K562 (cell line): ENCODE measurements around the gene ASPHD2. TPM values are rescaled to one million over a fixed set of nuclear protein-coding genes. Genes with fewer than 3 reads are reported as not detected.

Experiments used
- ATAC-seq: fragments of 200-7000 bp; cut with Tn5 transposase; 3 replicates; pipeline ENCODE4 v1.9.1; 2020; ENCODE audit warnings: moderate library complexity
- BruUV-seq: library from RNA; stranded (reverse); fragments of 400-500 nt; replicated peaks from 2 replicates; lab custom pipeline; 2021; lab: Mats Ljungman, UMichigan
- CTCF ChIA-PET: fragments of 300-600 bp; formaldehyde crosslinking; extraction: SDS; loops from one replicate; lab custom pipeline; 2021; ENCODE audit warnings: low intra/inter-chr PET ratio; lab: Yijun Ruan, JAX
- POLR2A ChIA-PET: fragments of 300-600, 350-650 bp; sonication (Branson Sonifier 250); formaldehyde crosslinking; extraction: SDS; loops from one replicate; lab custom pipeline; 2021; ENCODE audit warnings: antibody characterized with exemption, inconsistent platforms; lab: Yijun Ruan, JAX
- DNase-seq, 4 experiments: peaks; one replicate each; pipeline versions ENCODE4 v3.0.0 to v3.0.0-alpha.2; 2011 to 2018; ENCODE audit warnings: low spot score in 3 of 4, mixed read lengths in 3 of 4; ENCODE audit errors: extremely low read depth in 1 of 4
- FAIRE-seq: peaks from 2 replicates; lab custom pipeline; 2011; peaks lifted over from hg19 to GRCh38; lab: Jason Lieb, UNC
- H2AFZ ChIP-seq: 2 replicates; pipeline ENCODE4 v1.6.0; 2011; ENCODE audit warnings: low read depth, low read length, control low read depth, inconsistent platforms
- H3K27ac ChIP-seq: fragments of 200-600 bp; 3 replicates; pipeline ENCODE4 v1.8.0; 2011; ENCODE audit warnings: low read depth, mild to moderate bottlenecking, control low read depth, inconsistent platforms, low read length, moderate library complexity, mixed read lengths; ENCODE audit errors: extremely low read depth
- H3K27me3 ChIP-seq, 2 experiments: fragments of 300-600 bp in 1 of 2; 2 replicates in 1 of 2; 3 replicates in 1 of 2; pipeline versions ENCODE4 v1.6.0 to v1.8.0; 2011; ENCODE audit warnings: inconsistent platforms in 2 of 2, low read length in 2 of 2, mild to moderate bottlenecking in 1 of 2, mixed read lengths in 1 of 2, moderate library complexity in 1 of 2; ENCODE audit not compliant: control insufficient read depth in 2 of 2, insufficient read depth in 2 of 2
- H3K36me3 ChIP-seq: fragments of 300-600 bp; 3 replicates; pipeline ENCODE4 v1.8.0; 2011; ENCODE audit warnings: mild to moderate bottlenecking, low read length, inconsistent platforms; ENCODE audit not compliant: control insufficient read depth, insufficient read depth
- H3K4me1 ChIP-seq, 2 experiments: fragments of 200-600 bp in 1 of 2; replicated peaks in 1 of 2; 2 replicates in 1 of 2; 3 replicates in 1 of 2; pipeline versions ENCODE4 v1.5.1 to v1.8.0; 2011; ENCODE audit warnings: inconsistent platforms in 2 of 2, low read length in 2 of 2, mild to moderate bottlenecking in 1 of 2, mixed read lengths in 1 of 2, moderate library complexity in 1 of 2; ENCODE audit not compliant: control insufficient read depth in 2 of 2, insufficient read depth in 2 of 2
- H3K4me2 ChIP-seq: 2 replicates; pipeline ENCODE4 v1.6.1; 2011; ENCODE audit warnings: low read length, control low read depth, inconsistent platforms, mixed read lengths; ENCODE audit not compliant: insufficient read depth
- H3K4me3 ChIP-seq: fragments of 200-600 bp; sonication (generic), shearing (Covaris generic); 2 replicates; pipeline ENCODE4 v1.5.1; 2016; ENCODE audit warnings: control low read depth, inconsistent platforms
- H3K79me2 ChIP-seq: fragments of 200-600 bp; 3 replicates; pipeline ENCODE4 v1.8.0; 2011; ENCODE audit warnings: low read length, inconsistent platforms; ENCODE audit not compliant: control insufficient read depth, insufficient read depth
- H3K9ac ChIP-seq, 2 experiments: 2 replicates each; pipeline versions ENCODE4 v1.6.0 to v1.6.1; 2011; ENCODE audit warnings: low read depth in 2 of 2, low read length in 2 of 2, control low read depth in 1 of 2, inconsistent platforms in 1 of 2, mild to moderate bottlenecking in 1 of 2, mixed read lengths in 1 of 2; ENCODE audit not compliant: insufficient read depth in 1 of 2
- H3K9me1 ChIP-seq: one replicate; pipeline ENCODE4 v1.6.0; 2011; ENCODE audit warnings: inconsistent platforms, mild to moderate bottlenecking, low read length, moderate library complexity; ENCODE audit not compliant: control insufficient read depth, insufficient read depth
- H3K9me3 ChIP-seq: replicated peaks from 2 replicates; pipeline ENCODE4 v1.5.1; 2011; ENCODE audit warnings: low read depth, low read length, inconsistent platforms; ENCODE audit not compliant: control insufficient read depth, insufficient read depth
- H4K20me1 ChIP-seq: replicated peaks from 2 replicates; pipeline ENCODE4 v1.6.1; 2011; ENCODE audit warnings: low read length, inconsistent platforms, mixed read lengths; ENCODE audit not compliant: control insufficient read depth, insufficient read depth
- ETV6 ChIP-seq, 3 experiments: fragments of 150-350 bp in 1 of 3; sonication (generic) in 1 of 3; formaldehyde crosslinking in 1 of 3; IDR thresholded peaks; 2 replicates each; pipeline versions ENCODE4 v1.6.1 to v1.8.0; 2014 to 2022; ENCODE audit warnings: borderline replicate concordance in 2 of 3, low read depth in 2 of 3, antibody characterized with exemption in 1 of 3, low read length in 1 of 3, mild to moderate bottlenecking in 1 of 3, missing genetic modification reagents in 1 of 3
- HNRNPLL ChIP-seq: fragments of 200-400 bp; formaldehyde crosslinking; IDR thresholded peaks from 2 replicates; pipeline ENCODE4 v1.6.1; 2017; ENCODE audit warnings: low read length, low read depth, mild to moderate bottlenecking; ENCODE audit not compliant: poor library complexity, severe bottlenecking
- KDM4B ChIP-seq, 2 experiments: fragments of 450-650 bp in 1 of 2; sonication (generic) in 1 of 2; IDR thresholded peaks; 2 replicates each; pipeline ENCODE4 v1.6.1; 2016 to 2017; ENCODE audit warnings: borderline replicate concordance in 2 of 2, antibody characterized with exemption in 1 of 2, low read depth in 1 of 2, mild to moderate bottlenecking in 1 of 2
- SIN3B ChIP-seq: fragments of 450-650 bp; IDR thresholded peaks from 2 replicates; pipeline ENCODE4 v1.6.1; 2017; ENCODE audit warnings: low read depth, mild to moderate bottlenecking, moderate library complexity
- ZBTB17 ChIP-seq: fragments of 450-650 bp; formaldehyde crosslinking; IDR thresholded peaks from 2 replicates; pipeline ENCODE4 v1.4.0; 2020; ENCODE audit warnings: mild to moderate bottlenecking
- ZNF133 ChIP-seq: fragments of 250-450 bp; sonication (Bioruptor Pico); IDR thresholded peaks from 2 replicates; pipeline ENCODE4 v1.4.0; 2020; ENCODE audit warnings: mild to moderate bottlenecking
- ZNF212 ChIP-seq: fragments of 450-650 bp; formaldehyde crosslinking; IDR thresholded peaks from 2 replicates; pipeline ENCODE4 v1.4.0; 2020; ENCODE audit warnings: mild to moderate bottlenecking
- ZNF785 ChIP-seq: fragments of 250-450 bp; sonication (Bioruptor Pico); IDR thresholded peaks from 2 replicates; pipeline ENCODE4 v1.4.0; 2020; ENCODE audit warnings: mild to moderate bottlenecking
- WGBS: fragments of 100-300 bp; shearing (Covaris generic); methylation state at CpG from one replicate; pipeline ENCODE4 v1.1.6; 2016; ENCODE audit warnings: low coverage, mixed read lengths; ENCODE audit not compliant: insufficient coverage; ENCODE audit errors: missing lambda C conversion rate; 5-methylcytosine and 5-hydroxymethylcytosine counted together
- in situ Hi-C: fragments of 300-500 bp; cut with MboI; formaldehyde crosslinking; loops from 4 replicates; pipeline ENCODE4 v1.15.0; 2018; ENCODE audit warnings: inconsistent platforms, mixed read lengths
- intact Hi-C: fragments of 100-400 bp; cut with micrococcal nuclease; formaldehyde crosslinking; loops from 2 replicates; pipeline ENCODE4 v1.14.2; 2022
- polyA plus RNA-seq, 8 experiments: library from polyadenylated mRNA; depleted of rRNA in 4 of 8; stranded (reverse) in 5 of 8; unstranded in 3 of 8; fragments of >200 nt; fragmentation: Nextera tagmentation in 2 of 8; fragmentation: Illumina TruSeq in 1 of 8; extraction: Ambion mirVana in 2 of 8; extraction: Trizol in 1 of 8; gene quantifications; 2 replicates each; pipeline versions ENCODE4 v1.2.1 to v1.2.3, GENCODE V29; 2011 to 2014; ENCODE audit warnings: inconsistent platforms in 1 of 8, missing spikeins in 1 of 8
- total RNA-seq, 7 experiments: library from RNA; depleted of rRNA in 6 of 7; stranded (reverse); fragments of >200 nt in 6 of 7; fragmentation: Illumina TruSeq in 2 of 7; extraction: Trizol in 2 of 7; gene quantifications; 2 replicates each; pipeline versions ENCODE4 v1.2.1 to v1.2.3, GENCODE V29; 2011 to 2021; ENCODE audit warnings: low replicate concordance in 1 of 7
- TF ChIP-seq, protein P1 (sequence below): fragments of 450-650 bp; IDR thresholded peaks from one replicate; pipeline ENCODE4 v1.6.1; 2018; ENCODE audit warnings: mild to moderate bottlenecking, moderate library complexity; ENCODE audit not compliant: partially characterized antibody
- TF ChIP-seq, protein P2 (sequence below): IDR thresholded peaks from 2 replicates; pipeline ENCODE4 v1.6.1; 2012; ENCODE audit warnings: low read depth, low read length, improper control_type of control experiment, borderline replicate concordance

Gene ASPHD2
- total and polyA plus RNA-seq, 9 of the 15 experiments (the other 6 are each of a cell fraction or from before 2014, with no cell fraction given), result 0.18 to 0.64 (median 0.36) TPM

- ChIA-PET CTCF (no interaction called here), POLR2A (interaction anchor here (0.5 kb wide), 1 partner anchor 560 kb away, joined by 3 read pairs; no protein-coding TSS in a partner anchor)
- ATAC-seq (no peak), DNase-seq (no peak), FAIRE-seq (no peak)
- TF ChIP-seq ZBTB17 (CRISPR knock-in tag) (no peak), ETV6 (IDR thresholded peaks at IDR 0.05; ENCODE audit: borderline replicate concordance in 1 of 2, low read depth in 2 of 2, low read length in 1 of 2) (no peak), ETV6 (CRISPR knock-in tag; IDR thresholded peaks at IDR 0.05; ENCODE audit: borderline replicate concordance) (no peak), ZNF133 (CRISPR knock-in tag) (no peak), KDM4B (IDR thresholded peaks at IDR 0.05; ENCODE audit: borderline replicate concordance in 2 of 2, low read depth in 1 of 2) (no peak), SIN3B (no peak), ZNF785 (CRISPR knock-in tag) (no peak), HNRNPLL (no peak), ZNF212 (CRISPR knock-in tag) (no peak)
- TF ChIP-seq, protein P1, sequence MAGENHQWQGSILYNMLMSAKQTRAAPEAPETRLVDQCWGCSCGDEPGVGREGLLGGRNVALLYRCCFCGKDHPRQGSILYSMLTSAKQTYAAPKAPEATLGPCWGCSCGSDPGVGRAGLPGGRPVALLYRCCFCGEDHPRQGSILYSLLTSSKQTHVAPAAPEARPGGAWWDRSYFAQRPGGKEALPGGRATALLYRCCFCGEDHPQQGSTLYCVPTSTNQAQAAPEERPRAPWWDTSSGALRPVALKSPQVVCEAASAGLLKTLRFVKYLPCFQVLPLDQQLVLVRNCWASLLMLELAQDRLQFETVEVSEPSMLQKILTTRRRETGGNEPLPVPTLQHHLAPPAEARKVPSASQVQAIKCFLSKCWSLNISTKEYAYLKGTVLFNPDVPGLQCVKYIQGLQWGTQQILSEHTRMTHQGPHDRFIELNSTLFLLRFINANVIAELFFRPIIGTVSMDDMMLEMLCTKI, result no peak
- TF ChIP-seq, protein P2, sequence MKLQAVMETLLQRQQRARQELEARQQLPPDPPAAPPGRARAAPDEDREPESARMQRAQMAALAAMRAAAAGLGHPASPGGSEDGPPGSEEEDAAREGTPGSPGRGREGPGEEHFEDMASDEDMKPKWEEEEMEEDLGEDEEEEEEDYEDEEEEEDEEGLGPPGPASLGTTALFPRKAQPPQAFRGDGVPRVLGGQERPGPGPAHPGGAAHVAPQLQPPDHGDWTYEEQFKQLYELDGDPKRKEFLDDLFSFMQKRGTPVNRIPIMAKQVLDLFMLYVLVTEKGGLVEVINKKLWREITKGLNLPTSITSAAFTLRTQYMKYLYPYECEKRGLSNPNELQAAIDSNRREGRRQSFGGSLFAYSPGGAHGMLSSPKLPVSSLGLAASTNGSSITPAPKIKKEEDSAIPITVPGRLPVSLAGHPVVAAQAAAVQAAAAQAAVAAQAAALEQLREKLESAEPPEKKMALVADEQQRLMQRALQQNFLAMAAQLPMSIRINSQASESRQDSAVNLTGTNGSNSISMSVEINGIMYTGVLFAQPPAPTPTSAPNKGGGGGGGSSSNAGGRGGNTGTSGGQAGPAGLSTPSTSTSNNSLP, result no peak
- H3K27ac ChIP-seq, result no peak overlapping the region
- H3K4me1 ChIP-seq, result no peaks in the 10 kb centered on the region; a peak in 1 of 5 replicates
- BruUV-seq, result no TSS peak
- no peak overlapping the region for H2AFZ ChIP-seq
- H3K4me3 ChIP-seq, result no peak overlapping the region
- in situ Hi-C loops, result no loop called here
- no peaks in the 10 kb centered on the region for H3K79me2 ChIP-seq
- peaks cover 47% of the 10 kb centered on the region; the same call in 2 of the 3 replicates for H3K36me3 ChIP-seq
- H4K20me1 ChIP-seq, result no peaks in the 10 kb centered on the region
- no peaks in the 10 kb centered on the region for H3K9me3 ChIP-seq
- WGBS, result 93% methylated on average over 4 of the region's 9 CpGs
- H3K9me1 ChIP-seq, result no peaks in the 10 kb centered on the region
- H3K9ac ChIP-seq, result no peak overlapping the region
- no peaks in the 10 kb centered on the region for H3K27me3 ChIP-seq
- intact Hi-C loops, result no loop called here
- no peak overlapping the region for H3K4me2 ChIP-seq
Observed at GRCh38 chr22:26453216-26453615, 24.2 kb downstream of the ASPHD2 start.
